ENCODE results near the gene COL11A1.
"Not testable (repeated sequence)": the region's sequence is repeated elsewhere in the genome, so short reads cannot be mapped to it uniquely, and the experiment has no call there.

Gene COL11A1

GRCh38 chr1:103108376-103109150 lies at the start of gene COL11A1:
Gene COL11A1, minus strand, starts transcription at chr1:103108522. Its CDS starts 344 bp downstream, at chr1:103108178.
- DNase-seq (ENCODE audit: low spot score) = no peak

DNA sequence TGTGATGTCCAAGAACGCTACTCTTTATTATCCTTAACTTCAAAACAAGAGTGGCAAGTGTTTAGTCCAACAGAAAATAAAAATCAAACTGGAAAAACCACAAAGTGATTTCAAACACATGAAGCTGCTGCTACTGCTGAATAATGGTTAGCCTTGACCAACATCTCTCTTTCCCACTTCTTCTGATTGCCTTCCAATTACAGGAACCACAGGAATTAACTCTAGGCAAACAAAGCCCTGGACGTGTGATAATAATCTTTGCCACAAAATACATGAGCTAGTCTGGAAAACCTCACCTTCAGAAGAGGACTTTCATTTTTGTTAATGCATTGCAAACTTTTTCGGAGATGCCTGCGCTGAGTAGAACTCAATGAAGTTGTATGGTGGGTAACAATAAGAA lies 48.6 kb upstream of the COL11A1 start:
- no peak for DNase-seq (ENCODE audit: low spot score)

GRCh38 chr1:103146166-103146565 lies 37.8 kb upstream of the COL11A1 start:
- no peak for DNase-seq (ENCODE audit: low spot score)

DNA sequence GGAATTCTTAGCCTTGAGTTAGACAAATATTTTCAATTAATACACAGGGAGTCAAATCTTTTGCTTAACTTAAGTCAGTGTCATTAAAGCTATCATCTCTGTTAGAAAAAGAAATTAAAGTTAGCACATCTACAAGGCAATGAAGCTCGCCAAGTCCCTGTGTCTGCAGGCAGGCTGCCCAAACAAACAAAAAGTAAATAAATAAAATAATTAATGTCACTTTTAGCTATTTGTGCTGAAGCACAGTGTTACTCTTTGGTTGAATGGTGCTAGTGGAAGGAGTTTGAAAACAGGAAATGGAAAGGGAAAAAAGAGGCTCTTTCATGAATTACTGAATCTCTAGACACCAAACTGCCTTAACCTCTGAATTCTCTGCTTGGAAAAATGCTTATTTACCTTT lies 37.1 kb upstream of the COL11A1 start:
- no peak for DNase-seq (ENCODE audit: low spot score)

DNA sequence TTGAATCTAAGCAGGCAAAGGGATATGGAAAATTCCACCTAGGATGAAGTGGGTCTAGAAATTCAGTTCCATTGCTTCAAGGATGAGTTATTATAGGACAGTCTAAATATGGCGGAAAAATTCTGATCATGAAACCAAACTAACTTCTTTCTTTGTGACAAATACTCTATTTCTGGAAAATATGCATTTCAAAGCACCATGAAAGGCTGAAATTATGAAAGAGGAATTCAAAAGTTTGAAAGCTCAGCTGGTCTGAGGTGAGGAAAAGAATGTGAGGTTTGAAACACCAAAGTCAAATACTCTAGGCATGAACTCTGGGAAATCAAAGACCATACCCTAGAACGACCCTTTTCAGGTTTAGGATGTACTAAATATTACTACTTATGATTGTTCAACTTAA lies 36.4 kb upstream of the COL11A1 start:
- DNase-seq (ENCODE audit: low spot score) = no peak

GRCh38 chr1:103142461-103142860 lies 34.1 kb upstream of the COL11A1 start:
- no peak for DNase-seq (ENCODE audit: low spot score)

- no peak for DNase-seq (ENCODE audit: low spot score)
Observed at GRCh38 chr1:103129796-103130195, 21.5 kb upstream of the COL11A1 start.

DNA sequence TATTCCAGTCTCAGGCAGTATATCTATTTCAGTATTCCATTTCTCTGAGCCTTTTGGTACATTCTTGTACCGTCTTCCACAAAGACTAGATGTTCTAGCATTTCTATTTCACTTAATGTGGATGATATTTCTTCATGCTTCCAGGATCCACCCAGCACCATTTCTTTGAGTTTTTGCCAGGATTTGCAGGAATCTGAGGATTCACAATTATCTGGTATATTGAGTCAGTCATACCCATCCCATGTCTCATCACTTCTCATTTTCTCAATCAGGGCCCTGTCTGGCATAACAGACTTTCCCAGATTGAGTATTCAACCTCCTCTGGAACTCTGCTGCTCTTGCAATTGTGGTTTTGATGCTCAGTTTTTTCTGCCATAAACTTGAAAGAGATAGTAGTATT lies 20.9 kb upstream of the COL11A1 start:
- no peak for DNase-seq (ENCODE audit: low spot score)

DNA sequence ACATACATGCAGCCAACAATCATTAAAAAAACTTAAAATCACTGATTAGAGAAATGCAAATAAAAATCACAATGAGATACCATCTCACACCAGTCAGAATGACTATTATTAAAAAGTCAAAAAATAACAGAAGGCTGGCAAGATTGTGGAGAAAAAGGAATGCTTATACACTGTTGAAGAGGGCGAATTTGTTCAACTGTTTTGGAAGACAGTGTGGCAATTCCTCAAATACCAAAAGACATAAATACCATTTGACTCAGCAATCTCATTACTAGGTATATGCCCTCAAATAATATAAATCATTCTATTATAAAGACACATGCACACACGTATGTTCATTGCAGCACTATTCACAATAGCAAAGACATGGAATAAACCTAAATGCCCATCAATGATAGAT lies 19.9 kb upstream of the COL11A1 start:
- not testable (repeated sequence) for DNase-seq (ENCODE audit: low spot score)

- DNase-seq (ENCODE audit: low spot score) = no peak
Observed at GRCh38 chr1:103125219-103125618, 16.9 kb upstream of the COL11A1 start.

DNA sequence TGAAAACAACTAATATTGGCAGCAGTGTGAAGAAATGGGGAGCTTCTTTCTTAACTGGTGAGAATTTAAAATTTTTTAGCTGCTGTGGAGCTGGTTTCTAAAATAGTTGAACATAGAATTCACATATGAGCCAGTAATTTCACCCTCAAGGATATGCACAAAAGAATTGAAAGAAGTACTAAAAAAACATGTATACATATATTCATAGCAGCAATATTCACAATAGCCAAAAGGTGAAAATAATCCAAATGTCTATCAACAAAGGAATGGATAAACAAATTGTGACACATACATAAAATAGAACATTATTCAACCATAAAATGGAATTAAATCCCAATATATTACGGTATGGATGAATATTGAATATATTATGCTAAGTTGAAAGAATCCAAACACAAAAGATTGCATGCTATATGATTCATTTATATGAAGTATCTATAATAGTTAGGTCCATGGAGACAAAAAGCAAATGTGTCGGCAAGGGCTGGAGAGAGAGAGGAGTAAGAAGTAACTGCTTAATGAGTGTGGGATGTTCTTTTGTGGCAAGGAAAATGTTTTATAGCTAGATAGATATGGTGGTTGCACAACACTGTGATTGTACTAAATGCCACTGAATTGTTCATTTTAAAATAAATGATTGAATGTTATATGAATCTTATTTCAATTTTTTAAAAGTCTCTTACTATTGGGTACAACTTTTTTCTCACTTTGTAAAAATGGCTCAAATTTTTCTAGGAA lies 14.8 kb upstream of the COL11A1 start:
- no peak for DNase-seq (ENCODE audit: low spot score)

DNA sequence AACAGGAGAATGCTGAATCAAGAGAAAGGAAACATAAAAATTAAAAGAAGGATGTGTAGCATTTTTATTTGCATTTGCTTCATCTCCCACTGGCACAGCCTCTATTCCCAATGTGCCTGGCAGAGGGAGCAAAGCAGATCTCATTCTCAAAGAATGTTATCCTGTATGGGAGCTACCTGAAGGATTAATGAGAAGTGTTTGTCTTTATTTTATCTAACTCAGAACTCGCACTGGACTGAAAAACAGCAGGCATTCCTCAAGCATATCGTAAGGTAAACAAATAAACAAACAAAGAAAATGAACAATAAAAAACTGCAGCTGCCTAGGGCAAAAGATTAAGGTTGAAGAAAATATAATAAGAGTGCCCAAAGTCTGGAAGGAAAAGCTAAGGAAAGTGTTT lies 12.7 kb upstream of the COL11A1 start:
- DNase-seq (ENCODE audit: low spot score) = no peak

DNA sequence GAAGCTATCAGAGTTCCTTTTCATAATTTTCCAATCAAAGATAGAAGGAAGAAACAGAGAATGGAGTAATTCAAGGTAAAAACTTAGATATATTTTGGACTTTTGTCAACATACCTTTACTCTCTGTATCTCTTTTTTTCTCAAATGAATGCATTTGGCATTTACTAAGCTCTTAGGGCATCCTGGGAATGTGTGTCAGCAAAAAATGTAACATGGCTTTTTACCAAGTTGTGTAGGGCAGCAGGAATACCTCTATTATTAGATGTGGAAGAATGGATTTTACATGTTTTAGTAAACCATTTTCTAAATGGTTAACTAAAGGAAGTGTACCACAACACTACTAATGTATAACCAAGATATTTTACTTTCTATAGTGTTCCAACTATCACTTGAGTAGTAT lies 4.2 kb upstream of the COL11A1 start:
- no peak for DNase-seq (ENCODE audit: low spot score)

DNA sequence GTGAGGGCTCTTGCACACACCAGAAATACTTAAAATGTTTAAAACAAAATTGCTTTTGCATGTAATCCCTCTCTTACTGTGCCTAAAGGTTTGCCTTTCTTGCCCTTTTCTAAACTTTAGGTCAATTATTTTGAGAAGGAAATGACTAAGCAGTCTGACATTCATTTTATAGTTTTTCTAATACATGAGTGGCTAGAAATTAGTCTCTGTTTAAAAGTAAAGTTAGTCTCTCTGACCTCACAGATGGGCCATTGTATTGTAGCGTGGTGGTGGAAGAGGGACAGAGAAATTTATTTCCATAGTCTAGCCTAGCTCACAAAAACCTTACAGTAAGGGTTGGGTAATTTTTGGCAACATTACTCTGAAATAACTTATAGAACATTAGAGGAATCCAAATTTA lies 3.6 kb upstream of the COL11A1 start:
- DNase-seq (ENCODE audit: low spot score) = no peak

DNA sequence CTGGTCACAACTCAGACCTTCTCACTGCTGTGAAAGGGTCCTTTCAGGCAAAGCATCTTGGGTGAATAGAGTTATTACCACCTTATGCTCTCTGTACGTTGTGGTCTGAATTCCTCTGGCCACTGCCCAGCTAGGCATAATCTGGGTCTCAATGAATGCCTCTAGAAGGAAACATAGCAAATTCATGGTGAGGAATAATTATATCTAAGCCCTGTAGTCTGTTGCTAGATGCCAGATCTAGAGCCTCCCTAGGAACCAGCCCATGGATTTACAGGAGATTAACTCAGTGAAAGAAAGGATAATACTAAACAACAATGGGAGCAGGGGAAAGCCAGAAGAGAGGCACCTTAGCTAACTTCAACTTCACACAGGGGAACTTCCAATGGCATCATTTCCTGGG lies 2.4 kb upstream of the COL11A1 start:
- DNase-seq (ENCODE audit: low spot score) = no peak

GRCh38 chr1:103109311-103109920 lies 1.1 kb upstream of the COL11A1 start:
- DNase-seq (ENCODE audit: low spot score) = no peak

- no peak for DNase-seq (ENCODE audit: low spot score)
Observed at GRCh38 chr1:103107741-103108375, 464 bp downstream of the COL11A1 start.

DNA sequence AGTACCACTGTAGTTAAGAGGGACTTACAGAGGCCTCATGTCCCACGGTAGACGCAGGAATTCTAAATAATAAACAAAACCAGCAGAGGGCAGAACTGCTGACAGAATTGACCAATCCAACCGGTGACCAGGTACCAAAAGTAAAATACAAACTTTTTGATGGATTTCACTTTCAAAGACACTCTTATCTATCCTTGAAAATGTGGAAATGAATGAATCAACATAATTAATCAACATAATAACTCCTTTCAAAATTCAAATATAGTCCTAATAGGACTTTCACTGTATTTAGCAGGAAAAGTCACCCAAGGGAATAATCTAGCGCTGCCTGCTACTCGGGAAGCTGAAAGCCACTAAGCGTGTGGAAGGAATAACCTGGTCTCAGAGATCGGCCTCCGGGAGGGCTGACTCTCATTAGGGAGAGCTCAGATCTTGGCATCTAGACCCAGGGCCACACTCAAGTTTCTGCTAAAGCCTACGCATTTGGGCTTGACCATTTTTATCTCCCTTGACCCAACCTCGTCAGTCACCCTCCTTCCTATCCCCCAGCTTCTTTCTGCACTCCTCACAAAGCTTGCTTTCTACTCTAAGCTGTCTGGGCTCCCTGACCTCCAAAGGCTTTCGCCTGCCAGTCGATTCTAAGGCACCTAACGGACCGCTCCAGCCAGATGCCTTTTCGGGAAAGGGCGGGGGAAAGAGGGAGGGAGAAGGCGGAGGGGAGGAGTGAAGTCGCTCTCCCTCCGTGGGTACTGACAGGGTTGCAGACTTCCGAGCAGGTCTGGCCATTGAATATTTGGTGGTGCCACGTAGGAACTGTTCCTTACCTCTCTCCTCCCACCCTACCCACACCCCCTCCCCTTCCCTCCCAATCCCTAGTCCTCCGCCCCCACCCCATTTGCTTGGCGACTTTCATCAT lies 1.6 kb downstream of the COL11A1 start:
- DNase-seq (ENCODE audit: low spot score) = peak; percentile 23

GRCh38 chr1:103101399-103101798 lies 6.9 kb downstream of the COL11A1 start:
- no peak for DNase-seq (ENCODE audit: low spot score)

DNA sequence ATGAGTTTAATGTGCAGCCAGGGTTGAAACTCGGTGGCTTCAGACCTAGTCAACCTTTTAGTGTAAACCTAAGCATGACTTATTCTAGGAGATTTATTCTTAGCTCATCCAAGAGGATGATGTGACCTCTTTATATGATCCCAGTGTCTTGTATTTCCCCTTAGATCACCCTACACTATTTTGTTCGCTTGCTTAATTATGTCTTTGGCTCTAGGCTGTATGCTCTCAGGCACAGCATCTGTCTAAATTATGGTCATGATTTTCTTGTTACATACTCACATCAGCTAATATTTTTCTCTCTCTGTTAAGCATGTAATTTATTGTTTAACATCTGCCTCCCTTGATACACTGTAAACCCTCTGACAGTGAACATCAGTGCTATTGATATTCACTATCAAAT lies 19.1 kb downstream of the COL11A1 start:
- no peak for DNase-seq (ENCODE audit: low spot score)

DNA sequence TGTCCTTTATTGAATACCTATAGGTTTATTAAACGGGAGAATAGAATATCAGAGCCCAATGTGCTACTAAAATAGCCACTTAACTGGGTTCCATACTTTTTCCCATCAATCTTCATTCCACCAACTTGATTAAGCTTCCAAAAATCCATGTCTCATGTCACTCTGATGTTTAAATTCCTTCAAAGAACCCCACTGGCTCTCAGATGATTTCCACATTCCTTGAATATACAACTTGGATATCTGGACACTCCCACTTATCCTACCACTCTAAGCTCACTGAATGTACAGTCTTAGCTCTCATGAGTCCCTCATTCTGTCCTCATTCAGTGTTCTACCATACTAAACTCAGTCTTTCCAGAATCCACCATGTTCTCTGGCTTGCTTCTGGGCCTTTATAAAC lies 21.1 kb downstream of the COL11A1 start:
- DNase-seq (ENCODE audit: low spot score) = no peak

DNA sequence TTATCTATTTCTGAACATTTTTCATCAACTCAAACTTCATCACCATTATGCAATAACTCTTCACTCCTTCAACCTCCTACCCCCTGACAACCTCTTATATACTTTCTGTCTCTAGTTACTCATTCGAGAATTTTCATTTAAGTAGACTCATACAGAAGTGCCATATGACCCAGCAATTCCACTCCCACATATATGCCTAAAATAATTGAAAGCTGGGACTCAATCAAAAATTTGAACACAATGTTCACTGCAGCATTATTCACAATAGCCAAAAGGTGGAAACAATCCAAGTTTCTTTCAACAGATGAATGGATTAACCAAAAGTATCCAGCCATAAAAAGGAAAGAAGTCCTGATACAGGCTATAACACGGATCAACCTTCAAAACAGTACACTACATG lies 24.1 kb downstream of the COL11A1 start:
- no peak for DNase-seq (ENCODE audit: low spot score)
